Dedifferentiated amniotic fluid mesenchymal stem cell (primary cell): Measurements from ENCODE around the gene TLE1.
"Not testable (repeated sequence)": the region's sequence is repeated elsewhere in the genome, so short reads cannot be mapped to it uniquely, and the experiment has no call there.

ENCODE experiments used
- DNase-seq: peaks from one replicate; pipeline ENCODE4 v3.0.0-alpha.2; 2016; ENCODE audit errors: extremely low spot score

The TLE1 gene

DNA sequence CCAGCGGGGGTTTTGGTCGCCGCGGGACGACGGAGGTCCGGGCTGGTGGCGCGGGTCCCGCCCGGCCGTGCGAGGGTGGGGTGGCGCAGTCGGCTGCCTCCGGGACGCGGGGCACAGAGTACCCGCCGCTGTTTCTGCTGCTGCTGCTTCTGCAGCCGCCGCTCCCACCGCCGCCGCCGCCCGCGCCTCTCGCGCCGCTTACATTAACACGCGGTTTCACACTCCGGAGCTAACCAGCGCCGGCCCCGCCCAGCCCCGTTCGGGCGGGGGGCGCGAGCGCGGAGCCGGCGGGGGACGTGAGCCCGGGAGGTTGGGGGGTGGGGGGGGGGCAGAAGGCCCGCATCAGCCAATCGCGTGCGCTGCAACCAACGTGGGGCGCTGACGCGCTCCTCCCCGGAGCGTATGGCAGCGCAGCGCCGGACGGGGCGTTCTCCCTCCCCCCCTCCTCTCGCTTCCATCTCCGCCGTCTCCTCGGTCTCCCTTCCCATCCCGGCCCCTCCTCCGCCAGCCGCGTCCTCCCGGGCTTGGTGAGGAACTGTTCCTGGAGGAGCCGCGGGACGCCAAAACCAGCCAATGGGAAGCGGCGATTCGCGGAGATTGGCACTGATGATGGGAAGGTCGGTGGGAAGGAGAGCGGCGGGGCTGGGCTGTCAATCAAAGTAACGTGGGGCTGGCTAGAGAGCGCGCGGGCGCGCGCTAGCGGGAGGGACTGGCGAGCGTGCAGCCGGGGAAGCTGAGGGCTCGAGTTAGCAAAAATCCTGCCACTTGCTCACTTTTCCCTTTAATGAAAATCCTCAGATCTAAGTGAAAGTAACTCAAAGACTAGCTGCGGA, at the start of gene TLE1:
TLE1 (minus strand) TSS at position 205 of the 833 bp plus-strand sequence. CDS start 1,307 bp downstream, outside the sequence.
- peak; percentile 99 for DNase-seq

DNA sequence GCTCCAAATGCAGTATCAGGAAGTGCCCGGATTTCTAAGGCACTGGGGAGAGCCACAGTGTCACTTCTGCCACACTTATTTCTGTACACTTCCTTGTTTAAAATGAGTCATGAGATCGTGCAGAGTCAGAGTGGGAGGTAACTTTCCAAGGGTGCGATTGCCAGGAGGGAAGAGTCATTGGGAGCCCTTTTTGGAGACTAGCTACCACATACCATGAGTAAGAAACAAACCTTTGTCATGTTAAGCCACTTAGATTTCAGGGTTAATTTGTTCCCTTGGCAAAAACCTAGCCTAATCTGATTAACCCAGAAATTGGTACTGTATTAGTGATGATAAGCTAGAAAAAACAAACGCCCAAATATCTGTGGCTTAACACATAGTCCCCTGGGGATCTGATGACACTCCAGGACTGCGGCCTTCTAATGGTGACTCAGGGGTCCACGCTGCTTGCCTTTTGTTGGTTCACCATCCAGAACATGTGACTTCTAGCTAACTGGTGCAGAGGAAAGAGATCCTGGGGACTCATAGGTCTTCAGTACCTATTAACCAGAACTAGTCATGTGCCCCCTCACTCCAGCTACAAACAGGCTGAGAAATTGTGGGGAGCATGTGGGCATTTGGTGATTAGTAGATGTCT, 48.6 kb upstream of the TLE1 start:
- DNase-seq, result peak; percentile 45

GRCh38 chr9:81730498-81730897, 41.2 kb upstream of the TLE1 start:
- DNase-seq, result not testable (repeated sequence)

- no peak for DNase-seq
Observed at GRCh38 chr9:81729135-81729534, 39.8 kb upstream of the TLE1 start.

DNA sequence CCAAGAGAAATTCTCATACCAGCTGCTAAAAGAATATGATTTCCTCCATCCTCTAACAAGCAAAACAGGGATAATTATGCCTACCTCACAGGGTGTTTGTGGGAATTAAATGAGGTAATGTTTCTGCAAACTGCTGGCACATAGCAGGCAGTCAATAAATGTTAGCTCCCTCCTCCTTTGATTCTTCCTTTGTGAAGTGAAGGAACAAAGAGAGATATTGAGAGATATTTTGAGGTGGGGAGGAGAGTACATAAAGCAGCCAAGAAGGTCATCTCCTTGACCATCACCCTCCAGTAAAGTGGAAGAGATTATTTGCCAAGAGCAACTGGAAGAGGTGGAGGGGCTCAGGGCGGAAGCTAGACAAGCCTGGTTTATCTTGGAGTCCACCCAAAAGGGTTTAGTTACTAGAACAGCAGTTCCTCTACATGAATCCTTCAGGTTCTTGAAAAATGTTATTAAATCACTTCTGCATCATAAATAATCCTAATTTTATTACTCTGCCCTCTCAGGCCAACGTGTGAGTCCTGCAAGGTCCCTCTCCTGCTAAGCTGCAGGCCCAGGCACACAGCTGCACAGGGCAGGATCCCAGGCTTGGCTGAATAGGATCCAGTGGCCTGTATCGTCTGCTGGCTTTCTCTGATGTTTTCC, 35.0 kb upstream of the TLE1 start:
- no peak for DNase-seq

DNA sequence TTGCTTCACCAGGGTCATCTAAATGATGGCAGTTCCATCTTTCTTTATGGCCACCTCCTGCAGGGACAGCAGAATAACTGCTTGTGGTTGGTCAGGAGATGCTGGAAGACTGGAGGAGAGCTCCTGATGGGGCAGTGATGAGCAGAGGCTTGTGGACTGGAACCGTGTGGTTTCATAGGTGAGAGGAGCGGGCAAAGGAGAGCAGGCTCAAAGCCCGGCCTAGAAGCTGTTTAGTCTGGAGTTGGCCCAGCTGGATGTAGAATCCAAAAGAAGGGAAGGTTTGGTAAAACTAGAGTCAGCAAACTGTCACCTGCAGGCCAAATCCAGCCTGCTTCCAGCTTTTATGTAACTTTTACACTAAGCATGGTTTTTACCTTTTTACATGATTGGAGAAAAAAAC, 32.9 kb upstream of the TLE1 start:
- DNase-seq, result no peak

GRCh38 chr9:81720450-81721086, 31.2 kb upstream of the TLE1 start:
- DNase-seq, result no peak

GRCh38 chr9:81719972-81720371, 30.6 kb upstream of the TLE1 start:
- DNase-seq, result no peak

DNA sequence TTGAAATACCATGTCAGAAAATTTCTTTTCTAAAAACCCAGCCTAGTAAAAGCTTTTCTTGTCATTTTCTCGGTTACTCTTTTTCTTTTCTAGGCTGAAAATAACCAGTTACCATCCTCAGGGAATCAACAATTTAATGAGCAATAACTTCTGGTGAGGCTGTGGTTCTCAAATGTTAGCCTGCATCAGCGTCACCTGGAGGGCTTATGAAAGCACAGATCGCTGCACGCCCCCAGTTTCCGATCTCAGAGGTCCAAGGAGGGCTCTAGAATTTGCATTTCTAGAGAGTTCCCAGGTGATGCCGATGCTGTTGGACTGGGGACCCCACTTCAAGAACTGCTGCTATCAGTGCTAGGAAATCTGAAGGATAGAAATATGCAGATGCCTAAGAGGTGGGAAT, 28.9 kb upstream of the TLE1 start:
- no peak for DNase-seq

DNA sequence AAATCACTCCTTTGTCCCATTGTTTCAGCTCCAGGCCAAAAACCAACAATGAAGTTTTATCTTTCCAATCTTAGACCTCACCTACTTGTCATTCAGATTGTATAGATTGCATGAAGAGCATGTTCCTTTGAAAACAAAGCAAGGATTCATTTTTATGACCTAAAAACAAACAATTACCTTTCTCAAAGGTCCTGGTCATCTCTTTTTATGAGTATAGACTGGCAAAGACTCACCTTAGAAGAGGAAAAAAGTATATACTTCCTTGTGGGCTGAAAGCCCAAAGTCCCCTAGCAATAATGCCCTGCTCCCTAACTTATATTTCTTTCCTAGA, 28.4 kb upstream of the TLE1 start:
- no peak for DNase-seq

DNA sequence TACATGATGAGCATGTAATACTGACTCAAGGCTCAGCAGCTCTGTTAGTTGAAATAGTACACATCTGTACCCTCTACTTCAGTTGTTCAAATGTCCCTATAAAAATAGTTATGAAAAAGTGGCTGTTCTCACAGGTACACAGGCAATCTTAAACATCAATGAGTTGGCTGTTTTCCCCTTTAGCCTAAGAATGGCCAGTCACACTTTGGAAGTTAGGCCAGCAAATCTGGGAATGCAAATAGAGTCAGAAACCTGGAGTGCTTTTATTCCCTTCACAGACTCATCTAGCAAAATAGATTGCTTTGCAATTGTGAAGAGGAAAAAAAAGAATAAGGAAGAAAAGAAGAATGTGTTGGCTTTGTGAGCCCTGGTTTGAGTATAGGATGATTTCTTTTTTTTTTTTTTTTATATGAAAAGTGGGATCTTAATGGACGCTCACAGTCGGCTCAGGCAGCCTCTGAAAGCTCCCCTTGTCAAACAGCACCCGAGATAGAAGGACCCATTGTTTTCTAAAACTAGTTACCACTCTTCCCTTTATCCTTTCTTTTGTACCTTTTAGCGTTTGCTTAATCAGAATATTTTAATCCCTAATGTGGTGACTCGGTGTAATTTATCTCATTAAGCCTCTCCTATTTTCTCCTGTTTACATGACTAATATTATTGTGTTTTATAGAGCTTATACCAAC, 27.9 kb upstream of the TLE1 start:
- no peak for DNase-seq

- no peak for DNase-seq
Observed at GRCh38 chr9:81716409-81716808, 27.1 kb upstream of the TLE1 start.

DNA sequence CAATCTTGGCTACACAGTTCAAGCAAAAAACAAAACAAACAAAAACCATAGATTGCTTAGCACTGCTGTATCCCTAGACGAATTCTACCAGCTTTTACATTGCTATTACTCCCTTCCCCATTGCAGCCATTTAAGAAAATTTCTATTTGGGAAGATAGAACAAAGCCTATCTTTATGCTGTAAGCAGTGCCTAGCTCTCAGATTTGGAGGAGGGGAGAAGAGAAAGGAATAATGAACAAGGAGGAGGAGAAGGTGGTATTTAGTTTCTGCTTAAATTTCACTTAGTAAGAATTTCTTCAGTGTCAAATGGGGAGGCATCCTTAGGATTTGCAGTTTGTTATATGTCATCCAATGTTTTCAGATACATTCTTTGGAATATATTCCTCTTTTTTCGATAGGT, 16.2 kb upstream of the TLE1 start:
- no peak for DNase-seq

GRCh38 chr9:81694541-81694940, 5.2 kb upstream of the TLE1 start:
- DNase-seq, result no peak

DNA sequence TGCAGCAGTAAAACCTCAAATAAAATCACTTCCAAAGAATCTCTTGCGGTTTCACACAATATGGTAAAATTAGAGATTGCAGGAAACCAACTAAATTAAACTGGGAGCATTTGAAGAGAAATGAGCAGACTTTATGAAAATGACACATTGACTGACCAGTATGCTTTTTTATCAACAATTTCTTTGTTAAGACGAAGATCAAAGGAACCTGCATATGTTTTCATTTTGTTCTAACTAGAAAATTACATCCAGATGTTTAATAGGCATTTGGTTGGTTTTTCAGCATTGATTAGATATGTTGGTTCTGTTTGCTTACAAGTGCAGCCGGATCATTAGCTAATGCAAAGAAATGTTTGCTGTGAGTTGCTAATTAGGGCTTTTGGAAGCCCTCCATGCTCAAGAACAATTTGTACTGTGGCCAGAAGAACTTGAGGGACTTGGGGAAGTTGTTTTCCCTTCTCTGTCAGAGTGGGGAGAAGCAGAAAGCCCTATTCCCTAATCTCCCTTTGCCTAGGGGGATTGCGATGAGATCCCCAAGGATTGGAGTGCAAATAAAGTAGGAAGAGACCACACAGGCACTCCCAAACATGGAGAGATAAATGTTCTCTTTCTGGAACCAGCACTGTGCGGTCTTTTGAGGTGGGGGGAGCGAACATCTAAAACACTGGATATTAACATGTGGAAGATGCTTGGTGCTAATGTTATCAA, 4.5 kb upstream of the TLE1 start:
- no peak for DNase-seq

DNA sequence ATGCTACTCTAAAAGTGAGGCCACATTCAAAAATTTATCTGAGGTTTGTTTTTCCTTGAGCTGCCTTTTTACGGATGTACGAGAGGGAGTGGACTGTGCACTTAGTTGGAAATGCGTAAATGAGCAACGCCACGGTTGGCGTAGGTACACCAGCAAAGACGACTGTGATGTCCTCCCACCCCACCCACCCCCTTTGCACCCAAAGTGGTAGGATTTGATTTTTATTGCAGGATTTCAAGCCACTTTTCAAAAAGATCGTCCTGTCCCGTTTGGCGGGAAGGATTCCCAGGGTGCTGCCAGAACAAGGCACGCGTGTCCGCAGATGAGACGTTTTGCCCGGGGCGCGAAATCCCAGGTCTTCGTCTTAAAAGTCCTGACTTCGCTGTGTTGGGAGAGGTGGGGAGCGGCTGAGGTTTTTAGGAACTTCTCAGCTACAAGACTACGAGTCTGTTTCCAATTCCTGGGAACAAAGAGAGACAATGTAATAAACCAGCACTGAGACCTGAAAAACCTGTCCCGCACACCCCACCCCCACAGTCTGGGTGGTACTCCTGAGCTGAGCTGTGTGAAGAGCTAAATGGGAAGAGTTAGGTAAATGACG, 1.0 kb upstream of the TLE1 start:
- no peak for DNase-seq

- DNase-seq, result not testable (repeated sequence)
Observed at GRCh38 chr9:81689093-81689342, 329 bp downstream of the TLE1 start.

GRCh38 chr9:81688262-81689092, 870 bp downstream of the TLE1 start:
- not testable (repeated sequence) for DNase-seq

DNA sequence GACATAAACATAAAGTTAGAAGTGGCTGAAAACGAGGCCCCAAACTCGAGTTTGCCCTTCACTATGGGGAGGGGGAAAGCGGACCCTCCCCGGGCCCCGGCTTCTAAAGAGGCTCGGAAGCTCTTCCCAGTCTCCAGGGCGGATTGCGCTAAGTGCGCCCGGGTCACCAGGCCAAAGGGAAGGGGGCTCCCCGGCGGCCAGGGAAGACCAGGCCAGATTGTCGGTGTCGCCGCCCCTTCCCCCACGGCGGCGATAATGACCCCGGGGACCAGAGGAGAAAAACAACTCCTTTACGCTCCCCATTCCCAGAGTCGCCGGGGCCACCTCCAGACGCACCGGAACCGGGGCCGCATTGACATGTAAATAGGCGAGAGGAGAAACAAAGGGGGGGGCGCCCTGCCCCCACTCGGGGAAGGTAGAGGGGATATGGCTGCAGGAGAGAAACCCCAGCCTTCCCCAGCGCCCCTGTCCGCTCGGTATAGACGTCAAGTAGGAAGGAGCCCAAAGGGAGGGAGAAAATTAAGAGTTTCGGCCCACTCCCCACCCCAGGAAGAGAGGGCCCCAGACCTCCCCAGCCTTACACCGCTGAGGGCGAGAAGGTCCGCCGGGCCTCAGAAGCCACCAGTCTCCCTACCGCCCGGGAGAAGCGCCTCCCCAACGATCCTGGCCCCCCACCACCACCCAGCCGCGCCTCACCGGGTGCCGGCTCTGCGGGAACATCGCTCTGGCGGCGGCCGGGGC, 1.7 kb downstream of the TLE1 start:
- no peak for DNase-seq
